Measurements from ENCODE around the gene IFIT2.

GRCh38 chr10:89252225-89252585 lies 49.6 kb upstream of the IFIT2 start:
- TF ChIP-seq EZH2phosphoT487 (IDR thresholded peaks at IDR 0.05; ENCODE audit: insufficient read depth, low read depth) (no peak), EZH2 (IDR thresholded peaks at IDR 0.05; ENCODE audit: insufficient read depth, poor library complexity, severe bottlenecking) (no peak)
